HG02973 (cell line): ENCODE results near the gene TANGO2.

ENCODE experiments used
- ATAC-seq: cut with Tn5 transposase; IDR thresholded peaks from one replicate; pipeline ENCODE4 v1.9.1; 2021; ENCODE audit warnings: moderate library complexity; ENCODE audit not compliant: unreplicated experiment

Gene TANGO2

GRCh38 chr22:20011123-20011992 is 9.6 kb upstream of the TANGO2 start:
- ATAC-seq, result no peak

- no peak for ATAC-seq
Measured at GRCh38 chr22:20011993-20012740, 8.7 kb upstream of the TANGO2 start.

- ATAC-seq, result no peak
Measured at GRCh38 chr22:20012741-20013331, 8.1 kb upstream of the TANGO2 start.

- no peak for ATAC-seq
Measured at GRCh38 chr22:20013382-20013871, 7.5 kb upstream of the TANGO2 start.

- no peak for ATAC-seq
Measured at GRCh38 chr22:20014526-20015186, 6.3 kb upstream of the TANGO2 start.

GRCh38 chr22:20015187-20015625 is 5.7 kb upstream of the TANGO2 start:
- no peak for ATAC-seq

- no peak for ATAC-seq
Measured at GRCh38 chr22:20015971-20016733, 4.8 kb upstream of the TANGO2 start.

- peak; percentile 52 for ATAC-seq
Measured at GRCh38 chr22:20016734-20017621, 3.9 kb upstream of the TANGO2 start, which contains the start of gene ARVCF. ARVCF (minus strand) TSS chr22:20016823; CDS start chr22:19990794, 26,029 bp downstream.

- ATAC-seq, result no peak
Measured at GRCh38 chr22:20017622-20017958, 3.3 kb upstream of the TANGO2 start.

- no peak for ATAC-seq
Measured at GRCh38 chr22:20018001-20018400, 2.9 kb upstream of the TANGO2 start.

- no peak for ATAC-seq
Measured at GRCh38 chr22:20019661-20020532, 1.0 kb upstream of the TANGO2 start.

- ATAC-seq, result no peak
Measured at GRCh38 chr22:20021196-20022181, 579 bp downstream of the TANGO2 start.

GRCh38 chr22:20022231-20022977 is 1.5 kb downstream of the TANGO2 start:
- no peak for ATAC-seq

- no peak for ATAC-seq
Measured at GRCh38 chr22:20022978-20023613, 2.2 kb downstream of the TANGO2 start.

- ATAC-seq, result no peak
Measured at GRCh38 chr22:20024225-20024624, 3.3 kb downstream of the TANGO2 start.
